IMR-90 (cell line): Measurements from ENCODE around the gene ADSS1. TPM values are rescaled to one million over a fixed set of nuclear protein-coding genes. Genes with fewer than 3 reads are reported as not detected.
A peak's percentile ranks its signal among the peaks of the same experiment; 100 is the strongest.

ENCODE experiments used
- ATAC-seq: fragments of 200-7000 bp; cut with Tn5 transposase; 2 replicates; pipeline ENCODE4 v1.9.1; 2020; ENCODE audit warnings: low read depth, mild to moderate bottlenecking, moderate library complexity
- BruUV-seq: library from RNA; stranded (reverse); fragments of 400-500 nt; replicated peaks from 2 replicates; lab custom pipeline; 2021; lab: Mats Ljungman, UMichigan
- CTCF ChIA-PET: fragments of 300-600 bp; formaldehyde crosslinking; extraction: SDS; loops from one replicate; lab custom pipeline; 2021; ENCODE audit warnings: antibody characterized with exemption; lab: Yijun Ruan, JAX
- POLR2A ChIA-PET: fragments of 300-600 bp; sonication (Branson Sonifier 250); formaldehyde crosslinking; loops from one replicate; lab custom pipeline; 2022; ENCODE audit warnings: antibody characterized with exemption; ENCODE audit not compliant: unreplicated experiment; lab: Charles Lee
- DNase-seq: peaks from one replicate; pipeline ENCODE4 v3.0.0; 2013
- H2AFZ ChIP-seq: replicated peaks from 2 replicates; pipeline ENCODE3; 2013; ENCODE audit warnings: low read length, mild to moderate bottlenecking; ENCODE audit not compliant: poor library complexity
- H2AK5ac ChIP-seq: 2 replicates; pipeline ENCODE4 v1.6.1; 2013; ENCODE audit warnings: low read depth, low read length, inconsistent platforms
- H2AK9ac ChIP-seq: replicated peaks from 2 replicates; pipeline ENCODE3; 2013; ENCODE audit warnings: mild to moderate bottlenecking, low read depth, low read length, moderate library complexity; ENCODE audit not compliant: poor library complexity
- H2BK120ac ChIP-seq: 2 replicates; pipeline ENCODE4 v1.6.1; 2013; ENCODE audit warnings: low read depth, low read length, inconsistent platforms
- H2BK15ac ChIP-seq: 3 replicates; pipeline ENCODE4 v1.6.1; 2013; ENCODE audit warnings: low read depth, low read length, inconsistent platforms
- H2BK20ac ChIP-seq: 2 replicates; pipeline ENCODE4 v1.6.1; 2013; ENCODE audit warnings: low read depth, mild to moderate bottlenecking, inconsistent platforms, low read length, moderate library complexity
- H2BK5ac ChIP-seq: 2 replicates; pipeline ENCODE4 v1.6.1; 2013; ENCODE audit warnings: mild to moderate bottlenecking, low read depth, low read length, inconsistent platforms; ENCODE audit not compliant: poor library complexity, severe bottlenecking
- H3K14ac ChIP-seq: replicated peaks from 2 replicates; pipeline ENCODE4 v1.6.1; 2013; ENCODE audit warnings: low read depth, low read length, inconsistent platforms
- H3K18ac ChIP-seq: 2 replicates; pipeline ENCODE4 v1.6.1; 2013; ENCODE audit warnings: low read depth, low read length, control low read depth
- H3K23ac ChIP-seq: 2 replicates; pipeline ENCODE4 v1.6.1; 2013; ENCODE audit warnings: low read depth, low read length, inconsistent platforms
- H3K27ac ChIP-seq: 2 replicates; pipeline ENCODE4 v1.5.1; 2013; ENCODE audit warnings: mild to moderate bottlenecking, control low read depth, low read length; ENCODE audit not compliant: insufficient read depth
- H3K27me3 ChIP-seq: 2 replicates; pipeline ENCODE4 v1.6.1; 2013; ENCODE audit warnings: low read length; ENCODE audit not compliant: control insufficient read depth, insufficient read depth
- H3K36me3 ChIP-seq: 2 replicates; pipeline ENCODE4 v1.6.1; 2013; ENCODE audit warnings: low read length, mixed read lengths; ENCODE audit not compliant: control insufficient read depth, insufficient read depth
- H3K4ac ChIP-seq: 2 replicates; pipeline ENCODE4 v1.6.1; 2013; ENCODE audit warnings: low read depth, low read length, inconsistent platforms
- H3K4me1 ChIP-seq: 2 replicates; pipeline ENCODE4 v1.6.1; 2013; ENCODE audit warnings: low read length, mixed read lengths; ENCODE audit not compliant: control insufficient read depth, insufficient read depth
- H3K4me2 ChIP-seq: 2 replicates; pipeline ENCODE4 v1.6.1; 2013; ENCODE audit warnings: low read depth, mild to moderate bottlenecking, control low read depth, low read length, moderate library complexity
- H3K4me3 ChIP-seq: 2 replicates; pipeline ENCODE4 v1.5.1; 2013; ENCODE audit warnings: low read depth, mild to moderate bottlenecking, control low read depth, low read length, moderate library complexity; ENCODE audit not compliant: insufficient read depth
- H3K56ac ChIP-seq: 2 replicates; pipeline ENCODE4 v1.6.1; 2013; ENCODE audit warnings: low read length, inconsistent platforms; ENCODE audit not compliant: insufficient read depth; ENCODE audit errors: extremely low read depth
- H3K79me1 ChIP-seq, 2 experiments: 2 replicates each; pipeline ENCODE4 v1.6.1; 2013; ENCODE audit warnings: low read length in 2 of 2, inconsistent platforms in 1 of 2, low read depth in 1 of 2
- H3K9ac ChIP-seq: 2 replicates; pipeline ENCODE4 v1.6.1; 2013; ENCODE audit warnings: low read depth, low read length, control low read depth
- H3K9me1 ChIP-seq: 2 replicates; pipeline ENCODE4 v1.6.1; 2013; ENCODE audit warnings: low read length, inconsistent platforms; ENCODE audit not compliant: insufficient read depth
- H3K9me3 ChIP-seq: 2 replicates; pipeline ENCODE4 v1.6.1; 2013; ENCODE audit warnings: low read length; ENCODE audit not compliant: control insufficient read depth, insufficient read depth
- H4K20me1 ChIP-seq: 2 replicates; pipeline ENCODE4 v1.6.1; 2013; ENCODE audit warnings: low read length, inconsistent platforms; ENCODE audit not compliant: insufficient read depth
- H4K5ac ChIP-seq: 2 replicates; pipeline ENCODE4 v1.6.1; 2013; ENCODE audit warnings: mild to moderate bottlenecking, low read depth, low read length, control low read depth
- H4K8ac ChIP-seq, 2 experiments: 2 replicates each; pipeline ENCODE4 v1.6.1; 2013; ENCODE audit warnings: low read depth in 2 of 2, low read length in 2 of 2, control low read depth in 1 of 2, inconsistent platforms in 1 of 2
- H4K91ac ChIP-seq: 2 replicates; pipeline ENCODE4 v1.6.1; 2013; ENCODE audit warnings: low read depth, low read length, inconsistent platforms; ENCODE audit not compliant: insufficient read depth
- BHLHE40 ChIP-seq: fragments of 150-350 bp; IDR thresholded peaks from 2 replicates; pipeline ENCODE4 v1.6.1; 2016; ENCODE audit warnings: mild to moderate bottlenecking, low read depth, low read length
- CEBPB ChIP-seq: IDR thresholded peaks from 2 replicates; pipeline ENCODE4 v1.6.1; 2012; ENCODE audit warnings: low read depth, low read length, improper control_type of control experiment
- CHD1 ChIP-seq: IDR thresholded peaks from 2 replicates; pipeline ENCODE4 v1.6.1; 2012; ENCODE audit warnings: low read depth, low read length, improper control_type of control experiment
- FOS ChIP-seq: fragments of 150-350 bp; IDR thresholded peaks from 2 replicates; pipeline ENCODE4 v1.6.1; 2016; ENCODE audit warnings: low read depth, low read length
- MAFK ChIP-seq: IDR thresholded peaks from 2 replicates; pipeline ENCODE4 v1.6.1; 2012; ENCODE audit warnings: low read depth, low read length, improper control_type of control experiment
- MAZ ChIP-seq: IDR thresholded peaks from 2 replicates; pipeline ENCODE4 v1.6.1; 2012; ENCODE audit warnings: low read depth, mild to moderate bottlenecking, low read length, improper control_type of control experiment, moderate library complexity, borderline replicate concordance
- MXI1 ChIP-seq: IDR thresholded peaks from 2 replicates; pipeline ENCODE4 v1.6.1; 2012; ENCODE audit warnings: low read depth, mild to moderate bottlenecking, low read length, moderate library complexity, borderline replicate concordance
- NFE2L2 ChIP-seq: fragments of 150-350 bp; IDR thresholded peaks from 2 replicates; pipeline ENCODE4 v1.6.1; 2016; ENCODE audit warnings: low read depth, mild to moderate bottlenecking, low read length
- POLR2A ChIP-seq: IDR thresholded peaks from 2 replicates; pipeline ENCODE4 v1.6.1; 2012; ENCODE audit warnings: mild to moderate bottlenecking, low read depth, low read length
- RAD21 ChIP-seq: IDR thresholded peaks from 2 replicates; pipeline ENCODE4 v1.6.1; 2012; ENCODE audit warnings: low read length, improper control_type of control experiment
- RCOR1 ChIP-seq: IDR thresholded peaks from 2 replicates; pipeline ENCODE4 v1.6.1; 2012; ENCODE audit warnings: mild to moderate bottlenecking, low read length, improper control_type of control experiment; ENCODE audit not compliant: insufficient replicate concordance
- RFX5 ChIP-seq: IDR thresholded peaks from 2 replicates; pipeline ENCODE4 v1.8.0; 2012; ENCODE audit warnings: low read depth, mild to moderate bottlenecking, low read length, moderate library complexity
- SMC3 ChIP-seq: fragments of 150-350 bp; IDR thresholded peaks from 2 replicates; pipeline ENCODE4 v1.6.1; 2016; ENCODE audit warnings: low read depth, mild to moderate bottlenecking, antibody characterized with exemption, low read length, moderate library complexity
- USF2 ChIP-seq: fragments of 150-350 bp; IDR thresholded peaks from 2 replicates; pipeline ENCODE4 v1.6.1; 2017; ENCODE audit warnings: mild to moderate bottlenecking, antibody characterized with exemption, low read length, low read depth
- WGBS, 2 experiments: methylation state at CpG; one replicate each; pipeline versions ENCODE4 v1.1.5 to v1.1.7; 2013; ENCODE audit warnings: missing lambda C conversion rate in 2 of 2; ENCODE audit not compliant: insufficient read length in 1 of 2; ENCODE audit errors: extremely low coverage in 2 of 2; 5-methylcytosine and 5-hydroxymethylcytosine counted together
- dilution Hi-C: fragments of 300-500 bp; cut with HindIII; formaldehyde crosslinking; loops from one replicate; pipeline ENCODE4 v1.14.3; 2018; ENCODE audit warnings: low sequenced_read_pairs; ENCODE audit not compliant: unreplicated experiment
- in situ Hi-C: fragments of 300-500 bp; cut with MboI; formaldehyde crosslinking; loops from 3 replicates; pipeline ENCODE4 v1.14.3; 2019; ENCODE audit warnings: low sequenced_read_pairs, inconsistent platforms, mixed read lengths
- intact Hi-C: fragments of 100-400 bp; cut with micrococcal nuclease; formaldehyde crosslinking; loops from 2 replicates; pipeline ENCODE4 v1.10.0; 2022
- polyA plus RNA-seq, 3 experiments: library from polyadenylated mRNA; depleted of rRNA; stranded (reverse); fragments of >200 nt; gene quantifications; 2 replicates each; pipeline ENCODE4 v1.2.3, GENCODE V29; 2012; ENCODE audit warnings: low replicate concordance in 1 of 3
- total RNA-seq: library from RNA; depleted of rRNA; stranded (reverse); fragments of >200 nt; gene quantifications from 2 replicates; pipeline ENCODE4 v1.2.3, GENCODE V29; 2012
- TF ChIP-seq, protein P1 (sequence below): conservative IDR thresholded peaks from 2 replicates; pipeline ENCODE4 v1.5.1; 2012; ENCODE audit warnings: mild to moderate bottlenecking, low read depth, low read length, improper control_type of control experiment

The ADSS1 gene
- total and polyA plus RNA-seq, 2 of the 4 experiments (the other 2 are of a cell fraction), result 1.8 to 5.2 TPM

GRCh38 chr14:104700747-104701217, 23.2 kb upstream of the ADSS1 start:
- ChIA-PET POLR2A (no interaction called here), CTCF (no interaction called here)
- no peak overlapping the region for H3K4me3 ChIP-seq
- dilution Hi-C loops (no loop called here), in situ Hi-C loops (no loop called here), intact Hi-C loops (no loop called here)
- peaks cover 74% of the 10 kb centered on the region for H4K20me1 ChIP-seq
- no peak overlapping the region for H2BK120ac ChIP-seq
- H3K9ac ChIP-seq, result no peak overlapping the region
- WGBS, 2 experiments, result 82% methylated on average over 8 of the region's 22 CpGs; no CpG with 5 or more reads in 1 of the 2 experiments
- H4K91ac ChIP-seq, result no peak overlapping the region
- no peak overlapping the region for H2AK5ac ChIP-seq
- no peak overlapping the region for H3K18ac ChIP-seq
- H3K23ac ChIP-seq, result no peak overlapping the region
- peaks cover 12 to 80% of the 10 kb centered on the region in 2 experiments for H3K79me1 ChIP-seq
- no peaks in the 10 kb centered on the region for H3K27me3 ChIP-seq
- peaks cover 60% of the 10 kb centered on the region for H3K36me3 ChIP-seq
- H3K4me2 ChIP-seq, result no peak overlapping the region
- H2BK15ac ChIP-seq, result no peak overlapping the region
- H3K4me1 ChIP-seq, result peaks cover 13% of the 10 kb centered on the region
- no peak overlapping the region for H3K14ac ChIP-seq
- no peaks in the 10 kb centered on the region for H3K9me3 ChIP-seq
- no peak overlapping the region for H4K5ac ChIP-seq
- no peak overlapping the region for H2BK20ac ChIP-seq
- peak overlapping the region; percentile 14 for H2AFZ ChIP-seq
- no peak overlapping the region for H3K56ac ChIP-seq
- no peaks in the 10 kb centered on the region; the same call in 1 of the 2 replicates for H3K9me1 ChIP-seq
- ATAC-seq (no peak), DNase-seq (no peak)
- no peak overlapping the region for H2BK5ac ChIP-seq
- H4K8ac ChIP-seq, result no peak overlapping the region
- peak overlapping the region; percentile 61 for H2AK9ac ChIP-seq
- no TSS peak for BruUV-seq
- H3K4ac ChIP-seq, result no peak overlapping the region
- no peak overlapping the region for H3K27ac ChIP-seq
- TF ChIP-seq MXI1, result no peak
- TF ChIP-seq CEBPB, result no peak
- TF ChIP-seq RFX5, result no peak
- TF ChIP-seq MAFK, result no peak
- no peak for TF ChIP-seq POLR2A
- TF ChIP-seq, protein P1, sequence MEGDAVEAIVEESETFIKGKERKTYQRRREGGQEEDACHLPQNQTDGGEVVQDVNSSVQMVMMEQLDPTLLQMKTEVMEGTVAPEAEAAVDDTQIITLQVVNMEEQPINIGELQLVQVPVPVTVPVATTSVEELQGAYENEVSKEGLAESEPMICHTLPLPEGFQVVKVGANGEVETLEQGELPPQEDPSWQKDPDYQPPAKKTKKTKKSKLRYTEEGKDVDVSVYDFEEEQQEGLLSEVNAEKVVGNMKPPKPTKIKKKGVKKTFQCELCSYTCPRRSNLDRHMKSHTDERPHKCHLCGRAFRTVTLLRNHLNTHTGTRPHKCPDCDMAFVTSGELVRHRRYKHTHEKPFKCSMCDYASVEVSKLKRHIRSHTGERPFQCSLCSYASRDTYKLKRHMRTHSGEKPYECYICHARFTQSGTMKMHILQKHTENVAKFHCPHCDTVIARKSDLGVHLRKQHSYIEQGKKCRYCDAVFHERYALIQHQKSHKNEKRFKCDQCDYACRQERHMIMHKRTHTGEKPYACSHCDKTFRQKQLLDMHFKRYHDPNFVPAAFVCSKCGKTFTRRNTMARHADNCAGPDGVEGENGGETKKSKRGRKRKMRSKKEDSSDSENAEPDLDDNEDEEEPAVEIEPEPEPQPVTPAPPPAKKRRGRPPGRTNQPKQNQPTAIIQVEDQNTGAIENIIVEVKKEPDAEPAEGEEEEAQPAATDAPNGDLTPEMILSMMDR, result no peak
- TF ChIP-seq BHLHE40, result no peak
- TF ChIP-seq SMC3, result no peak
- TF ChIP-seq MAZ, result no peak
- TF ChIP-seq FOS, result no peak
- no peak for TF ChIP-seq RCOR1
- TF ChIP-seq NFE2L2, result no peak
- no peak for TF ChIP-seq CHD1
- TF ChIP-seq USF2, result no peak
- TF ChIP-seq RAD21, result no peak
